Vagina (tissue), 2 donors: ENCODE results near the gene C9orf152. TPM values are rescaled to one million over a fixed set of nuclear protein-coding genes. Genes with fewer than 3 reads are reported as not detected.

Experiments
- DNase-seq, 2 donors: peaks; one replicate each; pipeline ENCODE4 v3.0.0-alpha.2; 2017; ENCODE audit errors: extremely low spot score in 2 of 2
- H3K27ac ChIP-seq: fragments of 200-600 bp; sonication (generic); one replicate; pipeline ENCODE4 v1.5.1; 2019
- H3K27me3 ChIP-seq: fragments of 200-600 bp; sonication (generic); one replicate; pipeline ENCODE4 v1.5.1; 2019
- H3K36me3 ChIP-seq, 2 donors: fragments of 200-600 bp; sonication (generic); one replicate each; pipeline ENCODE4 v1.5.1; 2017 to 2019
- H3K4me1 ChIP-seq: fragments of 200-600 bp; sonication (generic); one replicate; pipeline ENCODE4 v1.5.1; 2019
- H3K4me3 ChIP-seq, 2 donors: fragments of 200-600 bp; sonication (generic); 1 replicate in 1 of 2; 2 replicates in 1 of 2; pipeline ENCODE4 v1.5.1; 2016 to 2019
- H3K9me3 ChIP-seq: fragments of 200-600 bp; sonication (generic); one replicate; pipeline ENCODE4 v1.5.1; 2019
- CTCF ChIP-seq, 3 experiments: fragments of 450-650 bp in 2 of 3; fragments of 200-600 bp in 1 of 3; sonication (generic) in 1 of 3; IDR thresholded peaks; one replicate each; pipeline ENCODE4 v1.5.1; 2017 to 2019; ENCODE audit warnings: antibody characterized with exemption in 3 of 3, mild to moderate bottlenecking in 2 of 3, moderate library complexity in 2 of 3
- POLR2A ChIP-seq, 2 donors: fragments of 450-650 bp; IDR thresholded peaks; one replicate each; pipeline ENCODE4 v1.6.1; 2017; ENCODE audit warnings: antibody characterized with exemption in 2 of 2, mild to moderate bottlenecking in 2 of 2, moderate library complexity in 2 of 2
- POLR2AphosphoS5 ChIP-seq, 2 donors: sonication (generic); formaldehyde crosslinking; IDR thresholded peaks; one replicate each; pipeline ENCODE4 v1.9.0; 2017; ENCODE audit warnings: antibody characterized with exemption in 2 of 2, mild to moderate bottlenecking in 2 of 2, low read depth in 1 of 2; ENCODE audit not compliant: insufficient read depth in 1 of 2
- intact Hi-C: fragments of 100-400 bp; cut with DNase I; formaldehyde crosslinking; loops from one replicate; pipeline ENCODE4 v1.15.1; 2023
- total RNA-seq: library from RNA; depleted of rRNA; stranded (reverse); fragments of >200 nt; gene quantifications from one replicate; pipeline ENCODE4 v1.2.3, GENCODE V29; 2016

The C9orf152 gene
- total RNA-seq, 1 donor from 2014 or later: 0.49 TPM

- intact Hi-C loops: no loop called here
These were observed 18.2 kb downstream of the C9orf152 start for GRCh38 chr9:110189559-110190320.

DNA sequence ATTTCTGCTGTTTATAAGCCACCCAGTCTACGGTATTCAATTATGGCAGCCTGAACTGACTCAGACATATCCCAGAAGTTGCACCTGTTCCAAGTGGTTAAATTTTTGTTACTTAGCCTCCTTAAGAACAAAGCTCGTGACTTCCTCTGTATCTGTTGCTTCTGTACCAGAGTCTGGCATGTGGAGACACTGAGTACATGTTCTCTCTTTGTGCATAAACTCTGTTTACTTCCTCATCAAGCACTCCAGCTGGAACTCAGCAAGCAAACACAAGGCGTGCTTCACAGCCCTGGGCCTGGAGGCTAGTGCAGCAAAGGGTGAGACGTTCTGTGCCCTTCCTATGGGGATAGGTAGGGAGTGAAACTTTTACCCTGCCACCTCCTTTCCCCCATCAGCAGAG, 19.0 kb downstream of the C9orf152 start:
- Histone ChIP-seq H3K27me3 (no peaks in the 10 kb centered on the region), H3K9me3 (no peaks in the 10 kb centered on the region), H3K4me3 (no peak overlapping the region), H3K27ac (peak overlapping the region; percentile 66), H3K36me3 (no peaks in the 10 kb centered on the region), H3K4me1 (peaks cover 27% of the 10 kb centered on the region)
- no peak for TF ChIP-seq POLR2A (IDR thresholded peaks at IDR 0.05)
- TF ChIP-seq POLR2AphosphoS5 (IDR thresholded peaks at IDR 0.05; ENCODE audit: insufficient read depth in 1 of 2, low read depth in 1 of 2): peak in 1 of 2 donors; percentile 74
- DNase-seq: no peak
- intact Hi-C loops: no loop called here

More at GRCh38 chr9:110189559-110190320, 18.2 kb downstream of the C9orf152 start:
- H3K4me1 ChIP-seq: peaks cover 27% of the 10 kb centered on the region
- no peaks in the 10 kb centered on the region for H3K36me3 ChIP-seq
- no peaks in the 10 kb centered on the region for H3K9me3 ChIP-seq
- no peak for DNase-seq
- H3K4me3 ChIP-seq: no peak overlapping the region
- H3K27ac ChIP-seq: peak overlapping the region; percentile 38
- TF ChIP-seq POLR2AphosphoS5 (IDR thresholded peaks at IDR 0.05; ENCODE audit: insufficient read depth in 1 of 2, low read depth in 1 of 2) (no peak), CTCF (IDR thresholded peaks at IDR 0.05) (no peak), POLR2A (IDR thresholded peaks at IDR 0.05) (no peak)
- H3K27me3 ChIP-seq: no peaks in the 10 kb centered on the region

- peaks cover 27% of the 10 kb centered on the region for H3K4me1 ChIP-seq
These were observed 19.9 kb downstream of the C9orf152 start for GRCh38 chr9:110188101-110188500.

DNA sequence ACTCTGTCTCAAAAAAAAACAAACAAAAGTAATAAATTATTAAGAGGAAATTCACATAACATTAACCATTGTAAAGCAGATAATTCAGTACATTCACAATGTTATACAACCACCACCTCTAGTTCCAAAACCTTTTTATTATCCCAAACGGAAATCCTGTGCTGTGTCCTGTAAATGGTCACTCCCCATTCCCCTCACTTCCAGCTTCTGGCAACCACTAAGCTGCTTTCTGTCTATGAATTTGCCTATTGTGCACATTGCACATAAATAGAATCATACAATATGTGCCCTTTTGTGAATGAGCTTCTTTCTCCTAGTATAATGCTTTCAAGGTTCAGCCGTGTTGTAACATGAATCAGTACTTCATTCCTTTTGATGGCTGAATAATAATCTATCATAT, 20.8 kb downstream of the C9orf152 start:
- Histone ChIP-seq H3K36me3 (no peaks in the 10 kb centered on the region), H3K4me1 (peaks cover 21% of the 10 kb centered on the region), H3K4me3 (no peak overlapping the region), H3K9me3 (no peaks in the 10 kb centered on the region), H3K27me3 (no peaks in the 10 kb centered on the region), H3K27ac (no peak overlapping the region)
- TF ChIP-seq POLR2A (IDR thresholded peaks at IDR 0.05): no peak
- no peak for TF ChIP-seq POLR2AphosphoS5 (IDR thresholded peaks at IDR 0.05; ENCODE audit: insufficient read depth in 1 of 2, low read depth in 1 of 2)
- TF ChIP-seq CTCF (IDR thresholded peaks at IDR 0.05): no peak
- intact Hi-C loops: no loop called here
- DNase-seq: no peak

More at GRCh38 chr9:110188101-110188500, 19.9 kb downstream of the C9orf152 start:
- peak overlapping the region; percentile 66 for H3K27ac ChIP-seq
- no peaks in the 10 kb centered on the region for H3K9me3 ChIP-seq
- TF ChIP-seq CTCF (IDR thresholded peaks at IDR 0.05) (no peak), POLR2AphosphoS5 (IDR thresholded peaks at IDR 0.05; ENCODE audit: insufficient read depth in 1 of 2, low read depth in 1 of 2) (no peak), POLR2A (IDR thresholded peaks at IDR 0.05) (no peak)
- intact Hi-C loops: no loop called here
- no peaks in the 10 kb centered on the region for H3K36me3 ChIP-seq
- no peak overlapping the region for H3K4me3 ChIP-seq
- H3K27me3 ChIP-seq: no peaks in the 10 kb centered on the region
- no peak for DNase-seq

DNA sequence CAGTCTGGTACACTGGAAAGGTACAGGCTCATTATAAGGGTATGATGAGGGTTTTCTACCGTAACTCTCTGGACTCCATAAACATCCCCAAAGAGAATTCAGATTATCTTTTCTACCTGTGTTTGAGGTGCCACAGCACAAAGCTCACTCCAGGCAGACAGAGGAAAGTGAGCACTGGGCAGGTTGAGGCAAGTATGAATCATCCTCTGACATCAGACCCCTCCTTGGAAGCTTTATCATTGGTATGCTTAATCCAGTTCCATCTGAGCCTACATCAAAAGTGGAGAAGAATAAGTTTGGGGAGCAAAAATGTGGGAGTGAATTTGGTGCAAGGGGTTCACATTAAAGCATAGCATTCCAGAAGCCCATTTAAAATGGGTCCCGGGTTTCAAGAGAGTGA, 21.7 kb downstream of the C9orf152 start:
- TF ChIP-seq CTCF (IDR thresholded peaks at IDR 0.05) (no peak), POLR2AphosphoS5 (IDR thresholded peaks at IDR 0.05; ENCODE audit: insufficient read depth in 1 of 2, low read depth in 1 of 2) (no peak), POLR2A (IDR thresholded peaks at IDR 0.05) (no peak)
- no peaks in the 10 kb centered on the region for H3K27me3 ChIP-seq
- H3K27ac ChIP-seq: no peak overlapping the region
- DNase-seq: no peak
- peaks cover 18% of the 10 kb centered on the region for H3K4me1 ChIP-seq
- H3K4me3 ChIP-seq: no peak overlapping the region
- intact Hi-C loops: no loop called here
- no peaks in the 10 kb centered on the region for H3K9me3 ChIP-seq
- H3K36me3 ChIP-seq: no peaks in the 10 kb centered on the region
